Fibroblast of mammary gland (primary cell): ENCODE data around the gene DCDC1.

ENCODE experiments used
- DNase-seq: peaks from one replicate; pipeline ENCODE4 v3.0.0-alpha.2; 2010; ENCODE audit warnings: low read depth
- H3K4me3 ChIP-seq: 2 replicates; pipeline ENCODE4 v1.5.1; 2011; ENCODE audit warnings: low read depth, mild to moderate bottlenecking, low read length, moderate library complexity; ENCODE audit not compliant: control insufficient read depth
- CTCF ChIP-seq: conservative IDR thresholded peaks from 2 replicates; pipeline ENCODE4 v1.5.1; 2011; ENCODE audit warnings: low read depth, low read length, inconsistent platforms; ENCODE audit not compliant: control insufficient read depth, insufficient read depth

DCDC1 gene

GRCh38 chr11:30879322-30880005 lies 490.1 kb downstream of the DCDC1 start:
- no peak for TF ChIP-seq CTCF
- DNase-seq: no peak
- H3K4me3 ChIP-seq: no peak overlapping the region

- DNase-seq: no peak
- H3K4me3 ChIP-seq: no peak overlapping the region
- TF ChIP-seq CTCF: no peak
Observed at GRCh38 chr11:30878400-30878799, 491.1 kb downstream of the DCDC1 start.

- DNase-seq: no peak
- H3K4me3 ChIP-seq: no peak overlapping the region
- TF ChIP-seq CTCF: no peak
Observed at GRCh38 chr11:30876663-30877396, 492.7 kb downstream of the DCDC1 start.

GRCh38 chr11:30876228-30876627 lies 493.3 kb downstream of the DCDC1 start:
- DNase-seq: no peak
- TF ChIP-seq CTCF: no peak

GRCh38 chr11:30875806-30876205 lies 493.7 kb downstream of the DCDC1 start:
- DNase-seq: no peak
- TF ChIP-seq CTCF: no peak
- H3K4me3 ChIP-seq: no peak overlapping the region

More at GRCh38 chr11:30876228-30876627, 493.3 kb downstream of the DCDC1 start:
- no peak overlapping the region for H3K4me3 ChIP-seq

GRCh38 chr11:30873924-30874610 lies 495.5 kb downstream of the DCDC1 start:
- no peak overlapping the region for H3K4me3 ChIP-seq
- DNase-seq: no peak
- TF ChIP-seq CTCF: no peak
